Measurements from ENCODE around the gene PTDSS2.
"Not testable (repeated sequence)": the region's sequence is repeated elsewhere in the genome, so short reads cannot be mapped to it uniquely, and the experiment has no call there.

PTDSS2 gene

GRCh38 chr11:452203-452744 is 2.2 kb downstream of the PTDSS2 start:
- no peak for DNase-seq

- no peak for DNase-seq
Measured at GRCh38 chr11:452916-453527, 2.9 kb downstream of the PTDSS2 start.

DNA sequence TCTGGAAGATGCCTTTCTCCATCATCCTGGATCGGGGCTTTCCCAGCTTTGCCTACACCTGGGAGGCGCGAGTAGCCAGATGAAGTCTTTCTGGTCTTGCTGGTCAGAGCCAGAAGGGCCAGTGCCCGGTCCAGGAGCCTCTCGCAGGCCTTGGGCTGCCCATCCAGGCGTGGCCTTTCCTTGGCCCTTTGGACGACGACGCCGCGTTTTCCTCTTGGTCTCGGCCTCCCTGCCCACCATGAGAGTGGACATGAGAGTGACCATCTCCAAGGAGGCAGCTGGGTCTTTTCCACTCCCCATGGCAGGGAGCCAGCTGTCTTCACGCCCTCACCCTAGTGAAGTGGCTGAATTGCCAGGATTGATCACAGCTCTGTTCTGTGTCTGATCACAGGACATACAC is 3.5 kb downstream of the PTDSS2 start:
- DNase-seq: no peak

- no peak for DNase-seq
Measured at GRCh38 chr11:454043-454442, 4.0 kb downstream of the PTDSS2 start.

- no peak for DNase-seq
Measured at GRCh38 chr11:454801-455565, 4.9 kb downstream of the PTDSS2 start.

DNA sequence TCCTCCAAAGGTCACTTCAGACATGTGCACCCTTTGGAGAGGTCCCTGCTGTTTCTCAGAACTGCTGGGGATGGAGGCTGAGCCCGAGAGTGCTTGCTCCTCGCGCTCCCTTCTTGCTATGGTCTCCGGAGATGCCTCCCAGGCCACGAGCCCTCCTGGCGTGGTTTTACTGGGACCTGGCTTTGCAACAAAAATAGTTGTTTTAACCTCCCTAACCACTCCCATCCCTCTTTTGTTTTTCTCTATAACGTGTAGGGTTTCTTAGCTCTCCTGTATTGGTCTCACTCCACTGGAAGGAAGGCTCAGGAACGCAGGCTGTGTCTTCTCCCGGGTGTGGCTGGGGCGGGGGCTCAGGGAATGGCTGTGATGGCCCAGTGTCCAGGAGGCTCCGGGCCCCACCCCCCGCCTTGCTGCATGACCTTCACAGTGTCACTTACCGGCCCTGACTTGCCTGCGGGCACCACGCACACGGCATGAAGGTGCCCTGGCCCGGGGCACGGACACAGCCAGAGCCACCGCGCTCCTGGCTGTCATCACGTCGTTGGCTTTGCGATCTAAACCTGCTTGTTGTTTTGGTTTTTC is 5.6 kb downstream of the PTDSS2 start:
- no peak for DNase-seq

- no peak for DNase-seq
Measured at GRCh38 chr11:456533-456932, 6.5 kb downstream of the PTDSS2 start.

DNA sequence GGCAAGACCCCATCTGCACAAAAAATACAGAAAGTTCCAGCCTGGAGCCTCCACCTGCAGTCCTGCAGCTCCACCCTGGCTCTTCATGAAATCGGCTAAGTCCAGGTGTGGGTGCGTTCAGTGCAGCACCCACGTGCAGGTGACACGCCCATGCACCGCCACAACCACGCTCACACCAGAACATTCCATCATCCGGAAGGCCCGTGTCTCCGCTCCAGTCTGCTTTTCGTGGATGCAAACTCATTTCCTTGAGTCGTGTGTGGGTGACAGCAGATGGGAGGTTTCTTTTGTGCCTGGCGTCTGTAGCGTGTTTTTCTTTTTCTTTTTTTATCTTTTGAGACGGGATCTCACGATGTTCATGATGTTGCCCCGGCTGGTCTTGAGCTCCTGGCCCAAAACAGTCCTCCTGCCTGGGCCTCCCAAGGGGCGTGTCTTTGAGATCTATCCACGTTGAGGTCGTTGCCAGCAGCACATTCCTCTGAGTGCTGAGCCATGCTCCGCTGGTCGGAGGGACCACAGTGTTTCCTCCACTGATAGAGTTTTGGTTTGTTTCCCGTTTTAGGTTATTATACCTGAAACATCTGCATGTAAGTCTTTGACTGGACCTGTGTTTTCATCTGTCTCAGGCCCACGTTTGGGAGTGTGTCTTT is 7.2 kb downstream of the PTDSS2 start:
- DNase-seq: no peak

DNA sequence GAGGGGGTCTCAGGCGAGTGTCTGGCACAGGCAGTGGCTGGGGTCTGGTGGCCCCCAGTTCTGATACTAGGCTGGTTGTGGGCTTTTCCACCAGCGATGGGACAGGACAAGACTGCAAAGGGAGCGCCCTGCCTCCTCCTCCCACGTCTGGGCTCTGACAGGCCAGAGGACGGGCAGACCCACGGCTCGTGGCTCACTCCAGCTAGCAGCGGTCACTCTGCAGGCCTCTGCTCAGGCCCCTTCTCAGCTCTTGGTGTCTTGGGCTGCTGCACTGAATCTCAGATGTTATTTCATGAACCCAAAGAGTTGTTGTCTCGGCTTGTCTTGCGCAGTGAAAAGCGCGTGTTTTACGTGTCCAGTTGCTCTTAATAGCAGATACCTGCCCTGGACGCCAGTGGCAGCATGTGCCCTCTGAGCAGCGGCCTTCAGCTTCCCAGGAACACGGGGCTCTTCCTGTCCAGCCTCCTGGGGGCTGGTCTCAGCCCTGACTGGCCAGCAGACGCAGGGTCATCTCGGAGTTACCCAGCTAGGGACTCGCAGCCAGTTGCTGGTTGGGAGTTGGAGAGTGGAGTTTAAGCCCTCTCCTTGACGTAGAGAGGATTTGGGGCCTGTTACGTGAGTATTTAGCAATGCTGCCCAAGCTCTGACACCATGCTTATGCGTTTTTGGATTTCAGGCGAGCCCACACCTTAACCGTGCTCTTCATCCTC is 9.6 kb downstream of the PTDSS2 start:
- no peak for DNase-seq

DNA sequence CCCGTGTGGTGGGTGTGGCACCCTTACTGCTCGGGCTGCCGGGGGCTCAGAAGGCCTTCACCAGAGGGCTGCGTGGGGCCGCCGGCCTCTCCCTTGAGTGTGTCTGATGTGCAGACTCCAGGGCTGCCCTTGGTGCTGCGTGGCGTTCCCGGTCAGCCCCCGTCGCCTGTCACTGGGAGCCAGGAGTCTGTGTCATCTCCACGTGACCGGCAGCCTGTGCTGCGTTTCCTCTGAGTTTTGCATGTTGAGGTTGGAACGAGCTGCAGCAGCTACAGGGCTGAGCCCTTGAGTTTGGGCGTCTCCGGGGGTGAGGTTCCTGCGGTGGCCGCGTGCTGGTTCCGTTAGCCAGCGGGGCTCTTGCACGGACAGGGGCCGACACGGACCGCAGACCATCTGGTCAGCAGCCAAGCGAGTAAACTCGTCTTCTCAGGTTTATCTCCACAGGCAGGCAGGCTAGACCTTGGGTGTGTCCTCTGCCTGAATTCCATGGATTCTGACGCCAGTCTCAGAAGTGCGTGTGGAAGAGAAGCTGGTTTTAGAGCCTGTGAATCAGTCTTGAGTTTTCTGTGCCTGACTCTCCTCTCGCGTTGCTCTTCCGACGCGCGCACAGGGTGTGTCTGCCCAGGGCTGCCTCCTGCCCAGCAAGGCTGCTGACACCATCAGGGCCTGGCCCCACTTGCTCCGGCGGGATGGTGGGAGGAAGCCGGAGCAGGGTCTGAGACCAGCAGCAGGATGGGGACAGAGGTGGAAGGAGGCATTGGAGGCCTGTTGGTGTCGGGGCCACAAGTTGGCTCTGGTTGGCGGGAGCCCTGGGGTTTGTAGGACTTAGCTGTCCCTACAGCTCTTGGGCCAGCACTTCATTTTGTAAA is 10.5 kb downstream of the PTDSS2 start:
- no peak for DNase-seq

DNA sequence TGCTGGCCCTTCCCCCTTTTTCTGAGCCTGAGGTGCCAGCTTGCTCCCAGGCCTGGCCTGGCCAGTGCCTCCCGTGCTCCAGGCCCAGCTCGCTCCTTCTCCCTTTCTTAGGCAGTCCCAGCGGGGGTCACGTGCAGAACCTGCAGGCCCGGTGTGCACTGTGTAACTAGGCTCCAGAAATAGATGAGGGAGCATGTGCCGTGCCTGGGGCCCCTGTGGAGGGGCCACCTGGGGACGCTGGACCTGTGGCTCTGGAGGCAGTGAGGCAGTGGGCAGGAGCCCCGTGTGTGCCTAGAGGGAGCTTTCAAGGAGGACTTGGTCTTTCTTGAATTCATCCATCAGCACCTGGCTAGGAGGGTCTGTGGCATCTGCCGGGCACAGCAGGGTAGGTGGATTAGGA is 11.5 kb downstream of the PTDSS2 start:
- DNase-seq: no peak

DNA sequence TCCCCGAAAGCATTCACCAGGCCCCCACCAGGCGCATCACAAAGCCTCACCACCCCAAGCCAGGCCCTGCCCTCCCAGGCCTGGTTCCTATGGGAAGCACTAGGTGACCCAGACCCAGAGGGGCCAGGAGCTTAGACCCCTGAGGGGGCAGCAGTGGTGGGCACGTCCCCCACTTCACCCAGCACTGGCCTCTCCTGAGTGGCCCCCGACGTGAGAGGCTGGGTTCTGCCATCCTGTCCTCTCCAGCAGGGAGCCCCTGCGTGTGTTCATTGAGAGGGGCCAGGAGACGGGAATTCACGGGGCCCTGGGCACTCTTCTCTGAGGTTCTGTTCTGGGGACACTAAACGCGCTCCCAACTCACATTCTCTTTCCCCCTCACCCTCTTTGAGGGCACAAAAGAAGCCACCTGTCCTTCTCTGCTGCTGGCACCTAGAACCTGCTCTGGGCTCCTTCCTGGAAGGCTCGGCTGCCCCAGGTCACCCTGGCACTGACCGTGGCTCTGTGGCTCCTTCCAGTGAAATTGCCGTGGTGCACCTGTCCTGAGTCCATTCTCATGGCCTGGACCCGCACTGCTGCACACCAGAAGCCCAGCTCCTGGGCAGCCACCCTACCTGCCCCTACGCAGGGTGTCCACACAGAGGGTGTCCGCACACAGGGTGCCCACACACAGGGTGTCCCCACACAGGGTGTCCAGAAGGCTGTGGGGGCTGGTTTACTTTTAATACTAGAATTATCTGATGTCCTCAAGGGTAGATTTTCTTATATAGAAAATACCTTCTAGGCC is 12.2 kb downstream of the PTDSS2 start:
- no peak for DNase-seq

DNA sequence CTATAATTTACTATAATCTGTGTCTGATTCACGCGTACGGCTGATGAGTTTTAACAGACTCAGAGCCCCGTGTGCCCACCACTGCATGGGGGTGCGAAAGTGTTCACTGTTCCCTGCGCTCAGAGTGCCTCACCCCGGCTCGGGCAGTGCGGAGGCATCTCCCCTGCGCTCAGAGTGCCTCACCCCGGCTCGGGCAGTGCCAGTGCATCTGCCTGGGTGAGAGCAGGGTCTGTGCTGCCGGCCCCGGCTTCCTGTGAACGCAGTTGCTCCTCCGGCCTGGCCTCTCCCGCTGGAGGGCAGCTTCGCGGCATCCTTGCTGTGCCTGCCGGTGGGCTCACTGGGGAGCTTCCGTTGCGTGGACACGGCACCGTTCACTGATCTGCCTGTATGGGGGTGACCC is 14.2 kb downstream of the PTDSS2 start:
- DNase-seq: no peak

- no peak for DNase-seq
Measured at GRCh38 chr11:465896-466530, 15.9 kb downstream of the PTDSS2 start.

- DNase-seq: no peak
Measured at GRCh38 chr11:468036-468435, 18.0 kb downstream of the PTDSS2 start.

DNA sequence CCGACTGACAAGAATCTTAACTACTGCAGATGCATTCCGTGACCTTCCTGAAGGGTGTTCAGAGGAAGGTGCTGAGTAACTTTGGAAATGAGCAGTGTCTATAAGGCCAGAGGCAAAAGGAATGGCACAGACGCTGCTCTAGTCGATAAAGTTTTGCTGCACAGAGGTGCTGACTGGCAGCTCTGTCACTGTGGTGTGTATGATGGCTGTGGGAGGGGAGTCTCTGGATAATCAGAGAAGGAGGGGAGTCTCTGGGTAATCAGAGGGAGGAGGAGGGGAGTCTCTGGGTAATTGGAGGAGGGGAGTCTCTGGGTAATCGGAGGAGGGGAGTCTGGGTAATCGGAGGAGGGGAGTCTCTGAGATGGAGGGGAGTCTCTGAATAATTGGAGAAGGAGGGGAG is 18.4 kb downstream of the PTDSS2 start:
- DNase-seq: no peak

DNA sequence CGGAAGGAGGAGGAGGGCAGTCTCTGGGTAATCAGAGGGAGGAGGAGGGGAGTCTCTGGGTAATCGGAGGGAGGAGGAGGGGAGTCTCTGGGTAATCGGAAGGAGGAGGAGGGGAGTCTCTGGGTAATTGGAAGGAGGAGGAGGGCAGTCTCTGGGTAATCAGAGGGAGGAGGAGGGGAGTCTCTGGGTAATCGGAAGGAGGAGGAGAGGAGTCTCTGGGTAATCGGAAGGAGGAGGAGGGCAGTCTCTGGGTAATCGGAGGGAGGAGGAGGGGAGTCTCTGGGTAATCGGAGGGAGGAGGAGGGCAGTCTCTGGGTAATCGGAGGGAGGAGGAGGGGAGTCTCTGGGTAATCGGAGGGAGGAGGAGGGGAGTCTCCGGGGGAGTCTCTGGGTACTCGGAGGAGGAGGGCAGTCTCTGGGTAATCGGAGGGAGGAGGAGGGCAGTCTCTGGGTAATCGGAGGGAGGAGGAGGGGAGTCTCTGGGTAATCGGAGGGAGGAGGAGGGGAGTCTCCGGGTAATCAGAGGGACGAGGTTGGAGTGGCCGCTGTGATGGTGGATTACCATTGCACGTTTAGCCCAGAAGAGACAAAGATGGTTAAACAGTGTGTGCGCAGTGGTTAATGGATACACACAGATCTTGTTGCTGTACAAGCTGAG is 19.1 kb downstream of the PTDSS2 start:
- DNase-seq: not testable (repeated sequence)

DNA sequence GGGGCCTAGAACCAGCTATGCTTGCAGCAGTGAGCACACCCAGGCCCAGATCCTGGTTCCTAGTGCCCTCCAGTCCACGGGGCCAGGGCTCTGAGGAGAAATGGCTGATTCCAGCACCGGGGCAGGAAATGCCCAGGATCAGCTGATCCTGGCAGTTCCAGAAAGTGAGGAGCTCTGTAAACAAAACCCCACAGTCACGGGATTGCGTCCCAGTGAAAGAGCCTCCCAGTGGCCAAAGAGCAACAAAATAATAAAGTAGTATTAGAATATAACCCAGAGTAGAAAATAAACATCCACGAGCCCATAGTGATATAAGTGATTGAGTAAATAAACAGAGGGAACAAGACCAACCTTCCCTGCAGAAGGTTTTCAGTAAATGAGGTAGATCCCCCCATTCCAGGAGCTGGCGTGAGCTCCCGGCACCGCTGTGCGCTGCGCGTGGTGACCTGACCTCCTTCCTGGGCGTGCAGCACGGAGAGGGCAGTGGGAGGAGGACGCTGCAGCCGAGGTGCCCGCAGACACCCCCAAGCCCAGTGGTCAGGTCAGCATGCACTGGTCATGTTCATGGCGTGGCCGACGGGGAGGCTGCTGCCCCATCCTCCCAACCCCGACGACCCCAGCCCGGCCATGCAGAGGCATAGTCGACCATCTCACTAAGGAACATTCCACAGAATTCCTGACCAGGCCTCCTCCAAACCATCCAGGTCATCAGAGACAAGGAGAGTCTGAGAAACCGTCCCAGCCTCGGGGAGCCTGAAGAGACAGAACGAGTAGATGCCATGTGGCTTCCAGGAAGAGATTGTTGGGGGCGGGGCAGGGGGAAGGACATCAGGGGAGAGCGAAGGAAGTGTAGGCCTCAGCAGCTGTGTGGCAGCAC is 19.8 kb downstream of the PTDSS2 start:
- no peak for DNase-seq

Measured in NCI-H345 (cell line).